Loucy (cell line): ENCODE measurements around the gene AGR3.

Experiments used
- H2AFZ ChIP-seq: fragments of 200-600 bp; sonication (generic); 2 replicates; pipeline ENCODE4 v1.6.0; 2016; ENCODE audit warnings: antibody characterized with exemption, mild to moderate bottlenecking, low read length, moderate library complexity
- H3F3A ChIP-seq: fragments of 200-600 bp; 2 replicates; pipeline ENCODE4 v1.6.0; 2016; ENCODE audit warnings: antibody characterized with exemption, low read depth, mild to moderate bottlenecking
- H3K27me3 ChIP-seq: fragments of 200-600 bp; sonication (generic); 2 replicates; pipeline ENCODE4 v1.6.1; 2014; ENCODE audit warnings: low read length, mild to moderate bottlenecking; ENCODE audit not compliant: insufficient read depth, poor library complexity, severe bottlenecking
- H3K36me3 ChIP-seq: fragments of 200-600 bp; sonication (generic); 2 replicates; pipeline ENCODE4 v1.6.1; 2016; ENCODE audit warnings: low read length; ENCODE audit not compliant: insufficient read depth
- H3K4me1 ChIP-seq: fragments of 200-600 bp; sonication (generic); 2 replicates; pipeline ENCODE4 v1.5.1; 2014; ENCODE audit warnings: low read length, mild to moderate bottlenecking; ENCODE audit not compliant: insufficient read depth, poor library complexity, severe bottlenecking
- H3K4me2 ChIP-seq: fragments of 200-600 bp; sonication (generic); 2 replicates; pipeline ENCODE4 v1.6.0; 2014; ENCODE audit warnings: antibody characterized with exemption, low read length, low read depth, mild to moderate bottlenecking; ENCODE audit not compliant: poor library complexity, severe bottlenecking
- H3K4me3 ChIP-seq: fragments of 200-600 bp; sonication (generic); 2 replicates; pipeline ENCODE4 v1.5.1; 2014; ENCODE audit warnings: low read length, mild to moderate bottlenecking, mixed read lengths; ENCODE audit not compliant: poor library complexity, severe bottlenecking
- H3K79me2 ChIP-seq: fragments of 200-600 bp; sonication (generic); 2 replicates; pipeline ENCODE4 v1.6.1; 2014; ENCODE audit warnings: low read length; ENCODE audit not compliant: insufficient read depth
- H3K9ac ChIP-seq: fragments of 200-600 bp; sonication (generic); 2 replicates; pipeline ENCODE4 v1.6.0; 2014; ENCODE audit warnings: mild to moderate bottlenecking, low read depth, low read length, moderate library complexity; ENCODE audit not compliant: poor library complexity, severe bottlenecking
- H3K9me2 ChIP-seq: fragments of 200-600 bp; sonication (generic); replicated peaks from 2 replicates; pipeline ENCODE4 v1.6.1; 2016; ENCODE audit warnings: low read depth, low read length, mixed read lengths
- H3K9me3 ChIP-seq: fragments of 200-600 bp; sonication (generic); 2 replicates; pipeline ENCODE4 v1.6.1; 2014; ENCODE audit warnings: mild to moderate bottlenecking, antibody characterized with exemption, low read length, low read depth; ENCODE audit not compliant: insufficient read depth
- H4K20me1 ChIP-seq: fragments of 200-600 bp; sonication (generic); 2 replicates; pipeline ENCODE4 v1.6.0; 2014; ENCODE audit warnings: antibody characterized with exemption, low read length, mild to moderate bottlenecking; ENCODE audit not compliant: insufficient read depth, poor library complexity, severe bottlenecking
- CTCF ChIP-seq: fragments of 200-600 bp; sonication (generic); conservative IDR thresholded peaks from 2 replicates; pipeline ENCODE4 v1.5.1; 2014; ENCODE audit warnings: mild to moderate bottlenecking, antibody characterized with exemption, low read length
- EZH2phosphoT487 ChIP-seq: fragments of 200-600 bp; IDR thresholded peaks from 2 replicates; pipeline ENCODE4 v1.6.1; 2018; ENCODE audit warnings: antibody characterized with exemption, mild to moderate bottlenecking, moderate library complexity, borderline replicate concordance

Gene AGR3

GRCh38 chr7:16916105-16916639, 34.4 kb upstream of the AGR3 start:
- H3K4me1 ChIP-seq: peaks cover 4% of the 10 kb centered on the region
- H3K9me2 ChIP-seq: no peaks in the 10 kb centered on the region
- H3K36me3 ChIP-seq: no peaks in the 10 kb centered on the region
- no peak for TF ChIP-seq CTCF
- no peak for TF ChIP-seq EZH2phosphoT487
- H3K4me3 ChIP-seq: no peak overlapping the region
- H3K9me3 ChIP-seq: no peaks in the 10 kb centered on the region
- H3K27me3 ChIP-seq: no peaks in the 10 kb centered on the region
- no peaks in the 10 kb centered on the region for H3K79me2 ChIP-seq
- H3F3A ChIP-seq: no peaks in the 10 kb centered on the region
- no peak overlapping the region for H3K9ac ChIP-seq
- H3K4me2 ChIP-seq: no peak overlapping the region
- peak overlapping the region; percentile 63; the same call in 1 of the 2 replicates for H2AFZ ChIP-seq
- H4K20me1 ChIP-seq: no peaks in the 10 kb centered on the region

- H3K9me3 ChIP-seq: no peaks in the 10 kb centered on the region
- no peaks in the 10 kb centered on the region for H3F3A ChIP-seq
- H3K27me3 ChIP-seq: no peaks in the 10 kb centered on the region
- H3K9me2 ChIP-seq: no peaks in the 10 kb centered on the region
- TF ChIP-seq EZH2phosphoT487 (no peak), CTCF (no peak)
- H4K20me1 ChIP-seq: no peaks in the 10 kb centered on the region
- no peaks in the 10 kb centered on the region for H3K36me3 ChIP-seq
- no peak overlapping the region for H3K4me2 ChIP-seq
- peaks cover 4% of the 10 kb centered on the region for H3K4me1 ChIP-seq
- H2AFZ ChIP-seq: no peak overlapping the region
- H3K9ac ChIP-seq: no peak overlapping the region
- no peak overlapping the region for H3K4me3 ChIP-seq
- no peaks in the 10 kb centered on the region for H3K79me2 ChIP-seq
These were observed 33.6 kb upstream of the AGR3 start for GRCh38 chr7:16915405-16915804.

- H3K4me3 ChIP-seq: no peak overlapping the region
- no peaks in the 10 kb centered on the region for H3K9me3 ChIP-seq
- no peak overlapping the region for H3K4me2 ChIP-seq
- TF ChIP-seq EZH2phosphoT487 (no peak), CTCF (no peak)
- no peak overlapping the region for H2AFZ ChIP-seq
- H4K20me1 ChIP-seq: no peaks in the 10 kb centered on the region
- H3F3A ChIP-seq: no peaks in the 10 kb centered on the region
- no peaks in the 10 kb centered on the region for H3K79me2 ChIP-seq
- no peaks in the 10 kb centered on the region for H3K9me2 ChIP-seq
- H3K27me3 ChIP-seq: no peaks in the 10 kb centered on the region
- H3K9ac ChIP-seq: no peak overlapping the region
- H3K4me1 ChIP-seq: peaks cover 4% of the 10 kb centered on the region
- H3K36me3 ChIP-seq: no peaks in the 10 kb centered on the region
These were observed 33.0 kb upstream of the AGR3 start for GRCh38 chr7:16914771-16915170.
